ENCODE measurements around the gene PHKA1.
"Not testable (repeated sequence)": the region's sequence is repeated elsewhere in the genome, so short reads cannot be mapped to it uniquely, and the experiment has no call there.

The PHKA1 gene

GRCh38 chrX:72713599-72714477, at the start of gene PHKA1:
TSS of gene PHKA1 (minus strand) at chrX:72714306. CDS start at chrX:72713880, 426 bp downstream.
- FAIRE-seq: not testable (repeated sequence)

GRCh38 chrX:72760454-72760853, 46.3 kb upstream of the PHKA1 start:
- FAIRE-seq: not testable (repeated sequence)

- FAIRE-seq: not testable (repeated sequence)
Observed at GRCh38 chrX:72748545-72748944, 34.4 kb upstream of the PHKA1 start.

- not testable (repeated sequence) for FAIRE-seq
Observed at GRCh38 chrX:72745546-72745945, 31.4 kb upstream of the PHKA1 start.

- peak; percentile 14 for FAIRE-seq
Observed at GRCh38 chrX:72735561-72735960, 21.5 kb upstream of the PHKA1 start.

- FAIRE-seq: not testable (repeated sequence)
Observed at GRCh38 chrX:72733636-72734035, 19.5 kb upstream of the PHKA1 start.

GRCh38 chrX:72727846-72728245, 13.7 kb upstream of the PHKA1 start:
- FAIRE-seq: no peak

GRCh38 chrX:72716766-72717165, 2.7 kb upstream of the PHKA1 start:
- FAIRE-seq: no peak

- no peak for FAIRE-seq
Observed at GRCh38 chrX:72715546-72715945, 1.4 kb upstream of the PHKA1 start.

GRCh38 chrX:72714478-72714916, 391 bp upstream of the PHKA1 start:
- FAIRE-seq: no peak

GRCh38 chrX:72713130-72713529, 976 bp downstream of the PHKA1 start:
- no peak for FAIRE-seq

GRCh38 chrX:72712094-72712755, 1.9 kb downstream of the PHKA1 start:
- no peak for FAIRE-seq

GRCh38 chrX:72705814-72706213, 8.3 kb downstream of the PHKA1 start:
- FAIRE-seq: peak; percentile 61

GRCh38 chrX:72705111-72705510, 9.0 kb downstream of the PHKA1 start:
- no peak for FAIRE-seq

- FAIRE-seq: no peak
Observed at GRCh38 chrX:72694170-72694569, 19.9 kb downstream of the PHKA1 start.

GRCh38 chrX:72693477-72693876, 20.6 kb downstream of the PHKA1 start:
- FAIRE-seq: no peak

GRCh38 chrX:72687396-72687795, 26.7 kb downstream of the PHKA1 start:
- FAIRE-seq: no peak

- no peak for FAIRE-seq
Observed at GRCh38 chrX:72685810-72686456, 28.2 kb downstream of the PHKA1 start.

GRCh38 chrX:72685018-72685417, 29.1 kb downstream of the PHKA1 start:
- no peak for FAIRE-seq

GRCh38 chrX:72683631-72684030, 30.5 kb downstream of the PHKA1 start:
- FAIRE-seq: peak; percentile 80

GRCh38 chrX:72676465-72676864, 37.6 kb downstream of the PHKA1 start:
- FAIRE-seq: peak; percentile 57

GRCh38 chrX:72673951-72674350, 40.2 kb downstream of the PHKA1 start:
- FAIRE-seq: not testable (repeated sequence)

GRCh38 chrX:72669508-72669907, 44.6 kb downstream of the PHKA1 start:
- FAIRE-seq: not testable (repeated sequence)

Measured in colon (tissue), 2 donors.